Neural cell (in vitro differentiated cells): ENCODE data around the gene SAT2. TPM values are rescaled to one million over a fixed set of nuclear protein-coding genes. Genes with fewer than 3 reads are reported as not detected.

ENCODE experiments used
- H2AFZ ChIP-seq: fragments of 200-600, 300-800 bp; sonication (generic), shearing (Covaris generic); 2 replicates; pipeline ENCODE4 v1.6.0; 2014; ENCODE audit warnings: low read depth, mild to moderate bottlenecking, antibody characterized with exemption, low read length, moderate library complexity
- H3F3A ChIP-seq: fragments of 200-600 bp; shearing (Covaris generic); 2 replicates; pipeline ENCODE4 v1.6.1; 2016; ENCODE audit warnings: mild to moderate bottlenecking, moderate library complexity, mixed read lengths, antibody characterized with exemption, low read length; ENCODE audit not compliant: insufficient read depth, poor library complexity, severe bottlenecking
- H3K27ac ChIP-seq: fragments of 200-600, 300-800 bp; sonication (generic), shearing (Covaris generic); 2 replicates; pipeline ENCODE4 v1.5.1; 2014; ENCODE audit warnings: mild to moderate bottlenecking, low read length, moderate library complexity
- H3K27me3 ChIP-seq: fragments of 300-800, 200-600 bp; sonication (generic), shearing (Covaris generic); 2 replicates; pipeline ENCODE4 v1.6.0; 2014; ENCODE audit warnings: mild to moderate bottlenecking, low read depth, low read length, moderate library complexity; ENCODE audit not compliant: insufficient read depth
- H3K36me3 ChIP-seq: fragments of 300-800, 200-600 bp; sonication (generic), shearing (Covaris generic); 2 replicates; pipeline ENCODE4 v1.5.1; 2014; ENCODE audit warnings: mild to moderate bottlenecking, antibody characterized with exemption, low read length, moderate library complexity; ENCODE audit not compliant: insufficient read depth
- H3K4me2 ChIP-seq: fragments of 300-800, 200-600 bp; sonication (generic), shearing (Covaris generic); 2 replicates; pipeline ENCODE4 v1.6.0; 2014; ENCODE audit warnings: mild to moderate bottlenecking, low read length
- H3K4me3 ChIP-seq: fragments of 300-800, 200-600 bp; sonication (generic), shearing (Covaris generic); 2 replicates; pipeline ENCODE4 v1.5.1; 2014; ENCODE audit warnings: mild to moderate bottlenecking, low read length, moderate library complexity
- H3K79me2 ChIP-seq: fragments of 200-600 bp; shearing (Covaris generic); replicated peaks from 2 replicates; pipeline ENCODE4 v1.6.0; 2014; ENCODE audit warnings: mild to moderate bottlenecking, low read length, moderate library complexity; ENCODE audit not compliant: insufficient read depth
- H3K9ac ChIP-seq: fragments of 300-800, 200-600 bp; sonication (generic), shearing (Covaris generic); 2 replicates; pipeline ENCODE4 v1.6.1; 2016; ENCODE audit warnings: mild to moderate bottlenecking, low read length, mixed read lengths
- H3K9me2 ChIP-seq: fragments of 200-600 bp; shearing (Covaris generic); 2 replicates; pipeline ENCODE4 v1.6.1; 2016; ENCODE audit warnings: mild to moderate bottlenecking, low read length, mixed read lengths; ENCODE audit not compliant: insufficient read depth
- H3K9me3 ChIP-seq: fragments of 200-600, 300-800 bp; sonication (generic), shearing (Covaris generic); 2 replicates; pipeline ENCODE4 v1.6.1; 2016; ENCODE audit warnings: mild to moderate bottlenecking, mixed run types, low read length, moderate library complexity, mixed read lengths
- H4K20me1 ChIP-seq: fragments of 200-600 bp; shearing (Covaris generic); 2 replicates; pipeline ENCODE4 v1.6.1; 2016; ENCODE audit warnings: mild to moderate bottlenecking, mixed run types; ENCODE audit not compliant: insufficient read depth
- EP300 ChIP-seq: fragments of 450-650 bp; conservative IDR thresholded peaks from 2 replicates; pipeline ENCODE4 v1.6.1; 2014; ENCODE audit warnings: antibody characterized with exemption, mild to moderate bottlenecking, moderate library complexity; ENCODE audit not compliant: poor library complexity, severe bottlenecking
- EZH2 ChIP-seq: fragments of 200-600, 300-800 bp; shearing (Covaris generic), sonication (generic); IDR thresholded peaks from 2 replicates; pipeline ENCODE4 v1.6.1; 2014; ENCODE audit warnings: antibody characterized with exemption, low read length, borderline replicate concordance, mild to moderate bottlenecking; ENCODE audit not compliant: insufficient read depth, poor library complexity, severe bottlenecking
- MXI1 ChIP-seq: fragments of 450-650 bp; conservative IDR thresholded peaks from 2 replicates; pipeline ENCODE4 v1.6.1; 2014; ENCODE audit warnings: antibody characterized with exemption, mild to moderate bottlenecking; ENCODE audit not compliant: poor library complexity, severe bottlenecking
- POLR2AphosphoS5 ChIP-seq: IDR thresholded peaks from 2 replicates; pipeline ENCODE4 v1.6.1; 2012
- RAD21 ChIP-seq: fragments of 450-650 bp; conservative IDR thresholded peaks from 2 replicates; pipeline ENCODE4 v1.6.1; 2014; ENCODE audit warnings: antibody characterized with exemption, mild to moderate bottlenecking, moderate library complexity
- SMC3 ChIP-seq: fragments of 450-650 bp; conservative IDR thresholded peaks from 2 replicates; pipeline ENCODE4 v1.6.1; 2014; ENCODE audit warnings: antibody characterized with exemption, mild to moderate bottlenecking, moderate library complexity; ENCODE audit not compliant: poor library complexity
- TAF1 ChIP-seq: IDR thresholded peaks from 2 replicates; pipeline ENCODE4 v1.6.1; 2012; ENCODE audit warnings: low read depth
- polyA plus RNA-seq: library from polyadenylated mRNA; depleted of rRNA; stranded (reverse); fragments of >200 nt; gene quantifications from 2 replicates; pipeline ENCODE4 v1.2.3, GENCODE V29; 2014
- TF ChIP-seq, protein P1 (sequence below): IDR thresholded peaks from 2 replicates; pipeline ENCODE4 v1.6.1; 2012; ENCODE audit warnings: borderline replicate concordance
- TF ChIP-seq, protein P2 (sequence below): fragments of 450-650 bp; IDR thresholded peaks from 2 replicates; pipeline ENCODE4 v1.5.1; 2014; ENCODE audit warnings: antibody characterized with exemption, mild to moderate bottlenecking, moderate library complexity; ENCODE audit not compliant: poor library complexity, severe bottlenecking

The SAT2 gene
- polyA plus RNA-seq, 1 donor from 2014 or later, result 303 TPM

DNA sequence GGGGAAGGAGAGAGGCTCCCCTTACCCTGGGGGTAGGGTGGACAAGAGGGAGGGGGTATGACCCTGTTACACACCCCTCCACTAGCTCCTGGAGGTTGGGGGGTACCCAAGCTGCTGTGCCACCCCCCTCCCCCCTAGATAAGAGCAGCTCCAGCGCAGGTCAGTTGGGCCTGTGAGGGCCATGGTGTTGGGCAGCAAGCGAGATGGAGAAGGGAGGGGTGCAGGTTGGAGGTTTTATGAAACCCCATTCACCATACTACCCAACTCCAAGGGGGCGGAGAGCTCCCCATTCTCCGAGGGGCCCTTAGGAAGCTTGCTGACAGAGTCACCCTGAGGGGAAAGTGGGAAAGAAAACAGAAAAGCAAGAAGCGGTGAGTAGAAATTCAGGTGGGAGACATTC is 36.0 kb downstream of the SAT2 start:
- TF ChIP-seq TAF1 (no peak), MXI1 (no peak), RAD21 (no peak), EP300 (no peak), SMC3 (no peak), POLR2AphosphoS5 (no peak), EZH2 (no peak)
- TF ChIP-seq, protein P1, sequence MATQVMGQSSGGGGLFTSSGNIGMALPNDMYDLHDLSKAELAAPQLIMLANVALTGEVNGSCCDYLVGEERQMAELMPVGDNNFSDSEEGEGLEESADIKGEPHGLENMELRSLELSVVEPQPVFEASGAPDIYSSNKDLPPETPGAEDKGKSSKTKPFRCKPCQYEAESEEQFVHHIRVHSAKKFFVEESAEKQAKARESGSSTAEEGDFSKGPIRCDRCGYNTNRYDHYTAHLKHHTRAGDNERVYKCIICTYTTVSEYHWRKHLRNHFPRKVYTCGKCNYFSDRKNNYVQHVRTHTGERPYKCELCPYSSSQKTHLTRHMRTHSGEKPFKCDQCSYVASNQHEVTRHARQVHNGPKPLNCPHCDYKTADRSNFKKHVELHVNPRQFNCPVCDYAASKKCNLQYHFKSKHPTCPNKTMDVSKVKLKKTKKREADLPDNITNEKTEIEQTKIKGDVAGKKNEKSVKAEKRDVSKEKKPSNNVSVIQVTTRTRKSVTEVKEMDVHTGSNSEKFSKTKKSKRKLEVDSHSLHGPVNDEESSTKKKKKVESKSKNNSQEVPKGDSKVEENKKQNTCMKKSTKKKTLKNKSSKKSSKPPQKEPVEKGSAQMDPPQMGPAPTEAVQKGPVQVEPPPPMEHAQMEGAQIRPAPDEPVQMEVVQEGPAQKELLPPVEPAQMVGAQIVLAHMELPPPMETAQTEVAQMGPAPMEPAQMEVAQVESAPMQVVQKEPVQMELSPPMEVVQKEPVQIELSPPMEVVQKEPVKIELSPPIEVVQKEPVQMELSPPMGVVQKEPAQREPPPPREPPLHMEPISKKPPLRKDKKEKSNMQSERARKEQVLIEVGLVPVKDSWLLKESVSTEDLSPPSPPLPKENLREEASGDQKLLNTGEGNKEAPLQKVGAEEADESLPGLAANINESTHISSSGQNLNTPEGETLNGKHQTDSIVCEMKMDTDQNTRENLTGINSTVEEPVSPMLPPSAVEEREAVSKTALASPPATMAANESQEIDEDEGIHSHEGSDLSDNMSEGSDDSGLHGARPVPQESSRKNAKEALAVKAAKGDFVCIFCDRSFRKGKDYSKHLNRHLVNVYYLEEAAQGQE, result no peak
- TF ChIP-seq, protein P2, sequence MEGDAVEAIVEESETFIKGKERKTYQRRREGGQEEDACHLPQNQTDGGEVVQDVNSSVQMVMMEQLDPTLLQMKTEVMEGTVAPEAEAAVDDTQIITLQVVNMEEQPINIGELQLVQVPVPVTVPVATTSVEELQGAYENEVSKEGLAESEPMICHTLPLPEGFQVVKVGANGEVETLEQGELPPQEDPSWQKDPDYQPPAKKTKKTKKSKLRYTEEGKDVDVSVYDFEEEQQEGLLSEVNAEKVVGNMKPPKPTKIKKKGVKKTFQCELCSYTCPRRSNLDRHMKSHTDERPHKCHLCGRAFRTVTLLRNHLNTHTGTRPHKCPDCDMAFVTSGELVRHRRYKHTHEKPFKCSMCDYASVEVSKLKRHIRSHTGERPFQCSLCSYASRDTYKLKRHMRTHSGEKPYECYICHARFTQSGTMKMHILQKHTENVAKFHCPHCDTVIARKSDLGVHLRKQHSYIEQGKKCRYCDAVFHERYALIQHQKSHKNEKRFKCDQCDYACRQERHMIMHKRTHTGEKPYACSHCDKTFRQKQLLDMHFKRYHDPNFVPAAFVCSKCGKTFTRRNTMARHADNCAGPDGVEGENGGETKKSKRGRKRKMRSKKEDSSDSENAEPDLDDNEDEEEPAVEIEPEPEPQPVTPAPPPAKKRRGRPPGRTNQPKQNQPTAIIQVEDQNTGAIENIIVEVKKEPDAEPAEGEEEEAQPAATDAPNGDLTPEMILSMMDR, result no peak

DNA sequence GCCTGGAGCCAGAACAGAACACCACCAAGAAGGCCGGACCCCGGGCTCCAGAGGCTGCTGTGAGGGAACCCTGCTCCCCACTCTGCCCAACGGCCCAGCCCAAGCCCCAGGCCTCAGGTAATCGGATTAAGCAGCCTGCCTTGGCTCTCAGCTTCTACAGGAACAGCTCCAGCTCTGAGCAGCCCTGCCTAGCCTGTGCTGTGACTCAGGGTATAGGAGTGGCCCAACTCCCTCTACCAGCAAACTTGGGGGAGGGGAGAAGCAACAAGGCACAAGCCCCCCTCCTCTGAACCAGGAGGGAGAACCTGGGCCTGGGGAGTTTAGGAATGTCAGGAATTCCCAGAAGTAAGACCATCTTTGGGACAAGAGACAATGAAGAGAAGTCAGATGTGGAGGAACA is 36.9 kb downstream of the SAT2 start:
- H3K9me2 ChIP-seq, result no peaks in the 10 kb centered on the region
- H3K79me2 ChIP-seq, result no peaks in the 10 kb centered on the region
- TF ChIP-seq EZH2 (no peak), TAF1 (no peak), EP300 (no peak), RAD21 (no peak), POLR2AphosphoS5 (no peak), SMC3 (no peak), MXI1 (no peak)
- TF ChIP-seq, protein P2, result no peak
- TF ChIP-seq, protein P1, result no peak
- no peak overlapping the region for H3K4me2 ChIP-seq
- H3K9me3 ChIP-seq, result no peaks in the 10 kb centered on the region
- H3K27me3 ChIP-seq, result no peaks in the 10 kb centered on the region
- H3K27ac ChIP-seq, result no peak overlapping the region
- H3K4me3 ChIP-seq, result no peak overlapping the region
- no peak overlapping the region for H3K9ac ChIP-seq
- H4K20me1 ChIP-seq, result no peaks in the 10 kb centered on the region
- no peaks in the 10 kb centered on the region for H3F3A ChIP-seq
- peaks cover 7% of the 10 kb centered on the region for H3K36me3 ChIP-seq
- no peak overlapping the region for H2AFZ ChIP-seq

More for the DNA sequence above, 36.0 kb downstream of the SAT2 start:
- Histone ChIP-seq H3K27me3 (no peaks in the 10 kb centered on the region), H2AFZ (no peak overlapping the region), H3K27ac (no peak overlapping the region), H3K9me2 (no peaks in the 10 kb centered on the region), H3K9me3 (no peaks in the 10 kb centered on the region), H4K20me1 (no peaks in the 10 kb centered on the region), H3K9ac (no peak overlapping the region), H3K4me3 (no peak overlapping the region), H3K4me2 (no peak overlapping the region), H3K79me2 (no peaks in the 10 kb centered on the region), H3F3A (no peaks in the 10 kb centered on the region), H3K36me3 (peaks cover 7% of the 10 kb centered on the region)
